Ascending aorta (tissue), 2 donors: ENCODE measurements around the gene S100Z. TPM values are rescaled to one million over a fixed set of nuclear protein-coding genes. Genes with fewer than 3 reads are reported as not detected.
"Not testable (repeated sequence)": the region's sequence is repeated elsewhere in the genome, so short reads cannot be mapped to it uniquely, and the experiment has no call there.

Experiments used
- DNase-seq, 2 donors: peaks; one replicate each; pipeline ENCODE4 v3.0.0-alpha.2; 2019; ENCODE audit warnings: low spot score in 2 of 2
- H3K27ac ChIP-seq, 2 donors: fragments of 200-600 bp; sonication (generic); one replicate each; pipeline ENCODE4 v1.5.1; 2016 to 2017; ENCODE audit warnings: mild to moderate bottlenecking in 1 of 2
- H3K27me3 ChIP-seq: fragments of 200-600 bp; sonication (generic); one replicate; pipeline ENCODE4 v1.5.1; 2017
- H3K36me3 ChIP-seq, 2 donors: fragments of 200-600 bp; sonication (generic); one replicate each; pipeline ENCODE4 v1.5.1; 2016
- H3K4me1 ChIP-seq, 2 donors: fragments of 200-600 bp; sonication (generic); one replicate each; pipeline ENCODE4 v1.5.1; 2016 to 2017; ENCODE audit warnings: mild to moderate bottlenecking in 1 of 2
- H3K4me3 ChIP-seq, 2 donors: fragments of 200-600 bp; sonication (generic); one replicate each; pipeline ENCODE4 v1.5.1; 2016 to 2017; ENCODE audit warnings: mild to moderate bottlenecking in 1 of 2
- H3K9me3 ChIP-seq, 2 donors: fragments of 200-600 bp; sonication (generic); one replicate each; pipeline ENCODE4 v1.5.1; 2016
- intact Hi-C: fragments of 100-400 bp; cut with DNase I; formaldehyde crosslinking; loops from one replicate; pipeline ENCODE4 v1.15.1; 2023
- total RNA-seq: library from RNA; depleted of rRNA; stranded (reverse); fragments of >200 nt; gene quantifications from one replicate; pipeline ENCODE4 v1.1.0, GENCODE V29; 2016
- TF ChIP-seq, protein P1 (sequence below), 3 experiments: fragments of 200-600 bp in 2 of 3; fragments of 450-650 bp in 1 of 3; sonication (generic) in 2 of 3; IDR thresholded peaks; one replicate each; pipeline ENCODE4 v1.5.1; 2016 to 2019; ENCODE audit warnings: antibody characterized with exemption in 3 of 3, mild to moderate bottlenecking in 1 of 3, moderate library complexity in 1 of 3

Gene S100Z
- total RNA-seq, 1 donor from 2014 or later, result not detected

DNA sequence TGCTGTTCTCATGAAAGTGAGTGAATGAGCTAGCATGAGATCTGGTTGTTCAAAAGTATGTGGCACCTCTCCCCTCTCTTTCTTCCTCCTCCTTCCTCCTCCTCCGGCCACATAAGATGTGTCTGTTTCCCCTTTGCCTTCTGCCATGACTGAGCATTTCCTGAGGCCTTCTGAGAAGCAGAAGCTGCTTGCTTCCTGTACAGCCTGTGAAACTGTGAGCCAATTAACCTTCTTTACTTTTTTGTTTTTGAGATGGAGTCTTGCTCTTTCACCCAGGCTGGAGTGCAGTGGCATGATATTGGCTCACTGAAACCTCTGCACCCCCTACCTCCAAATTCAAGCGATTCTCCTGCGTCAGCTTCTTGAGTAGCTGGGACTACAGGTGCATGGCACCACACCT lies 6.1 kb downstream of the S100Z start:
- H3K4me3 ChIP-seq, result no peak overlapping the region
- no peak overlapping the region for H3K27ac ChIP-seq
- no peak for DNase-seq

GRCh38 chr5:76856800-76857199 lies 7.0 kb downstream of the S100Z start:
- H3K4me3 ChIP-seq, H3K27me3 ChIP-seq, intact Hi-C loops, H3K27ac ChIP-seq, H3K4me1 ChIP-seq, H3K36me3 ChIP-seq, H3K9me3 ChIP-seq, DNase-seq: not testable (repeated sequence)

More for the DNA sequence above, 6.1 kb downstream of the S100Z start:
- intact Hi-C loops, result no loop called here
- no peaks in the 10 kb centered on the region for H3K9me3 ChIP-seq
- no peaks in the 10 kb centered on the region for H3K4me1 ChIP-seq
- no peaks in the 10 kb centered on the region for H3K27me3 ChIP-seq
- TF ChIP-seq, protein P1, sequence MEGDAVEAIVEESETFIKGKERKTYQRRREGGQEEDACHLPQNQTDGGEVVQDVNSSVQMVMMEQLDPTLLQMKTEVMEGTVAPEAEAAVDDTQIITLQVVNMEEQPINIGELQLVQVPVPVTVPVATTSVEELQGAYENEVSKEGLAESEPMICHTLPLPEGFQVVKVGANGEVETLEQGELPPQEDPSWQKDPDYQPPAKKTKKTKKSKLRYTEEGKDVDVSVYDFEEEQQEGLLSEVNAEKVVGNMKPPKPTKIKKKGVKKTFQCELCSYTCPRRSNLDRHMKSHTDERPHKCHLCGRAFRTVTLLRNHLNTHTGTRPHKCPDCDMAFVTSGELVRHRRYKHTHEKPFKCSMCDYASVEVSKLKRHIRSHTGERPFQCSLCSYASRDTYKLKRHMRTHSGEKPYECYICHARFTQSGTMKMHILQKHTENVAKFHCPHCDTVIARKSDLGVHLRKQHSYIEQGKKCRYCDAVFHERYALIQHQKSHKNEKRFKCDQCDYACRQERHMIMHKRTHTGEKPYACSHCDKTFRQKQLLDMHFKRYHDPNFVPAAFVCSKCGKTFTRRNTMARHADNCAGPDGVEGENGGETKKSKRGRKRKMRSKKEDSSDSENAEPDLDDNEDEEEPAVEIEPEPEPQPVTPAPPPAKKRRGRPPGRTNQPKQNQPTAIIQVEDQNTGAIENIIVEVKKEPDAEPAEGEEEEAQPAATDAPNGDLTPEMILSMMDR (IDR thresholded peaks at IDR 0.05), result no peak
- H3K36me3 ChIP-seq, result no peaks in the 10 kb centered on the region

- H3K36me3 ChIP-seq, result no peaks in the 10 kb centered on the region
- intact Hi-C loops, result no loop called here
- H3K4me1 ChIP-seq, result no peaks in the 10 kb centered on the region
- DNase-seq, result no peak
- H3K9me3 ChIP-seq, result no peaks in the 10 kb centered on the region
- H3K27ac ChIP-seq, result no peak overlapping the region
- H3K27me3 ChIP-seq, result no peaks in the 10 kb centered on the region
- H3K4me3 ChIP-seq, result no peak overlapping the region
- TF ChIP-seq, protein P1 (IDR thresholded peaks at IDR 0.05), result no peak
These were observed 9.9 kb downstream of the S100Z start for GRCh38 chr5:76859591-76860247.

DNA sequence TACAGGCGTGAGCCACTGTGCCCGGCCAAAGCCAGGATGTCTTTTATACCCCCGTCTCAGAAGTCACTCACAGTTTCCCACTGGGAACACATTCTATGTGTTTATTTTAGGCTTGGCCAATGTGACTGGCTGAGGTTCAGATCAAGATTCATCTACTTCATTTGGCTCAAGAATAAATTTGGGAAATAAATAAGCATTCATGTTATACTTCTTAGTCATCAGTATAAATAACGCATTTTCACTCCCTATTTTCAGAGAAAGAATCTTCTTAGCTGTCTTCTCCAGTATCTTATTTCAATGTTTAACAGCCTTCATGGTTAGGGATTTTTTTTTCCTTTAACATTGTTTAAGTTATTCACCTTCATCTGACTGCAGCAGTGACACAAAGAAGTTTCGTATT lies 11.8 kb downstream of the S100Z start:
- Histone ChIP-seq H3K27ac (no peak overlapping the region), H3K4me3 (no peak overlapping the region), H3K4me1 (no peaks in the 10 kb centered on the region), H3K9me3 (no peaks in the 10 kb centered on the region), H3K36me3 (no peaks in the 10 kb centered on the region), H3K27me3 (no peaks in the 10 kb centered on the region)
- DNase-seq, result no peak
- intact Hi-C loops, result no loop called here
- TF ChIP-seq, protein P1 (IDR thresholded peaks at IDR 0.05), result no peak

- H3K4me1 ChIP-seq, result no peaks in the 10 kb centered on the region
- H3K4me3 ChIP-seq, result no peak overlapping the region
- H3K36me3 ChIP-seq, result no peaks in the 10 kb centered on the region
- no peak for DNase-seq
- no peaks in the 10 kb centered on the region for H3K27me3 ChIP-seq
- no peaks in the 10 kb centered on the region for H3K9me3 ChIP-seq
- no peak overlapping the region for H3K27ac ChIP-seq
- TF ChIP-seq, protein P1 (IDR thresholded peaks at IDR 0.05), result no peak
- intact Hi-C loops, result no loop called here
These were observed 13.2 kb downstream of the S100Z start for GRCh38 chr5:76863001-76863400.

- TF ChIP-seq, protein P1 (IDR thresholded peaks at IDR 0.05), result no peak
- no peaks in the 10 kb centered on the region for H3K9me3 ChIP-seq
- H3K36me3 ChIP-seq, result no peaks in the 10 kb centered on the region
- no peak overlapping the region for H3K27ac ChIP-seq
- H3K27me3 ChIP-seq, result no peaks in the 10 kb centered on the region
- H3K4me3 ChIP-seq, result no peak overlapping the region
- intact Hi-C loops, result no loop called here
- no peaks in the 10 kb centered on the region for H3K4me1 ChIP-seq
- DNase-seq, result no peak
These were observed 16.7 kb downstream of the S100Z start for GRCh38 chr5:76866503-76866902.
